HepG2 (cell line): ENCODE data around the gene RBM18. TPM values are rescaled to one million over a fixed set of nuclear protein-coding genes. Genes with fewer than 3 reads are reported as not detected.

Experiments
- ATAC-seq: fragments of 200-7000 bp; cut with Tn5 transposase; 3 replicates; pipeline ENCODE4 v1.9.1; 2020; ENCODE audit warnings: mild to moderate bottlenecking, moderate library complexity
- BruUV-seq: library from RNA; stranded (reverse); fragments of 400-500 nt; replicated peaks from 2 replicates; lab custom pipeline; 2021; lab: Mats Ljungman, UMichigan
- CTCF ChIA-PET: fragments of 300-600 bp; formaldehyde crosslinking; extraction: SDS; loops from one replicate; lab custom pipeline; 2021; ENCODE audit warnings: low total read pairs, inconsistent platforms, low intra/inter-chr PET ratio; lab: Yijun Ruan, JAX
- POLR2A ChIA-PET: fragments of 350-600 bp; sonication (Branson Sonifier 250); formaldehyde crosslinking; loops from one replicate; lab custom pipeline; 2020; ENCODE audit warnings: antibody characterized with exemption, inconsistent platforms; lab: Yijun Ruan, JAX
- DNase-seq: peaks from one replicate; pipeline ENCODE4 v3.0.0-alpha.2; 2015; ENCODE audit warnings: low spot score
- FAIRE-seq: peaks from 3 replicates; lab custom pipeline; 2011; peaks lifted over from hg19 to GRCh38; lab: Jason Lieb, UNC
- H2AFZ ChIP-seq: one replicate; pipeline ENCODE4 v1.6.1; 2011; ENCODE audit warnings: low read length, inconsistent platforms
- H3K27ac ChIP-seq: fragments of 300-600 bp; 3 replicates; pipeline ENCODE4 v1.8.0; 2011; ENCODE audit warnings: mixed run types, mild to moderate bottlenecking, mixed read lengths, low read length, inconsistent platforms; ENCODE audit not compliant: insufficient read depth; ENCODE audit errors: extremely low read length
- H3K27me3 ChIP-seq, 2 experiments: fragments of 200-600 bp in 1 of 2; 2 replicates in 1 of 2; 3 replicates in 1 of 2; pipeline versions ENCODE4 v1.6.0 to v1.8.0; 2011; ENCODE audit warnings: low read length in 2 of 2, mild to moderate bottlenecking in 2 of 2, moderate library complexity in 2 of 2, inconsistent platforms in 1 of 2; ENCODE audit not compliant: insufficient read depth in 2 of 2, control insufficient read depth in 1 of 2
- H3K36me3 ChIP-seq, 2 experiments: fragments of 200-600 bp in 1 of 2; replicated peaks in 1 of 2; 2 replicates in 1 of 2; 3 replicates in 1 of 2; pipeline versions ENCODE4 v1.5.1 to v1.8.0; 2011; ENCODE audit warnings: low read length in 2 of 2, inconsistent platforms in 1 of 2; ENCODE audit not compliant: insufficient read depth in 2 of 2, control insufficient read depth in 1 of 2
- H3K4me1 ChIP-seq: 2 replicates; pipeline ENCODE4 v1.5.1; 2012; ENCODE audit warnings: low read length, inconsistent platforms; ENCODE audit not compliant: insufficient read depth
- H3K4me2 ChIP-seq: 2 replicates; pipeline ENCODE4 v1.6.0; 2011; ENCODE audit warnings: low read depth, low read length, inconsistent platforms
- H3K4me3 ChIP-seq, 3 experiments: fragments of 200-600 bp in 1 of 3; sonication (generic), shearing (Covaris generic) in 1 of 3; replicated peaks in 1 of 3; 2 replicates each; pipeline ENCODE4 v1.5.1; 2011 to 2016; ENCODE audit warnings: low read length in 3 of 3, inconsistent platforms in 2 of 3, low read depth in 2 of 3, mild to moderate bottlenecking in 2 of 3, control low read depth in 1 of 3, mixed read lengths in 1 of 3; ENCODE audit not compliant: insufficient read depth in 1 of 3
- H3K79me2 ChIP-seq: one replicate; pipeline ENCODE4 v1.6.1; 2011; ENCODE audit warnings: low read length, inconsistent platforms; ENCODE audit not compliant: insufficient read depth
- H3K9ac ChIP-seq: 2 replicates; pipeline ENCODE4 v1.6.0; 2011; ENCODE audit warnings: mild to moderate bottlenecking, low read depth, low read length, inconsistent platforms; ENCODE audit not compliant: insufficient read depth
- H3K9me3 ChIP-seq: 2 replicates; pipeline ENCODE4 v1.5.1; 2012; ENCODE audit warnings: mild to moderate bottlenecking, low read length
- H4K20me1 ChIP-seq: 2 replicates; pipeline ENCODE4 v1.6.0; 2011; ENCODE audit warnings: inconsistent platforms, mild to moderate bottlenecking, low read length, moderate library complexity; ENCODE audit not compliant: insufficient read depth
- GATAD2A ChIP-seq: IDR thresholded peaks from 2 replicates; pipeline ENCODE4 v1.6.1; 2016
- ISL2 ChIP-seq: sonication (generic); formaldehyde crosslinking; IDR thresholded peaks from 2 replicates; pipeline ENCODE4 v1.5.0; 2020; ENCODE audit warnings: missing genetic modification reagents
- MTA1 ChIP-seq: sonication (generic); formaldehyde crosslinking; IDR thresholded peaks from 2 replicates; pipeline ENCODE4 v1.4.0; 2020; ENCODE audit warnings: missing genetic modification reagents, mild to moderate bottlenecking, borderline replicate concordance
- NCOR1 ChIP-seq: fragments of 200-600 bp; sonication (generic); IDR thresholded peaks from 2 replicates; pipeline ENCODE4 v1.7.0; 2017; ENCODE audit warnings: antibody characterized with exemption, low read length, borderline replicate concordance
- NR2F6 ChIP-seq, 2 experiments: IDR thresholded peaks; 2 replicates each; pipeline ENCODE4 v1.6.1; 2016; ENCODE audit warnings: antibody characterized with exemption in 1 of 2, mild to moderate bottlenecking in 1 of 2
- RXRB ChIP-seq: IDR thresholded peaks from 2 replicates; pipeline ENCODE4 v1.6.1; 2016; ENCODE audit warnings: borderline replicate concordance, missing genetic modification reagents, missing compliant biosample characterization
- SMAD9 ChIP-seq: sonication (generic); formaldehyde crosslinking; IDR thresholded peaks from 2 replicates; pipeline ENCODE4 v1.5.1; 2020; ENCODE audit warnings: mild to moderate bottlenecking, missing genetic modification reagents
- ZBTB7B ChIP-seq: sonication (generic); formaldehyde crosslinking; IDR thresholded peaks from 2 replicates; pipeline ENCODE4 v1.4.0; 2020; ENCODE audit warnings: missing genetic modification reagents
- ZNF589 ChIP-seq: sonication (generic); formaldehyde crosslinking; conservative IDR thresholded peaks from 2 replicates; pipeline ENCODE4 v1.8.0; 2022; ENCODE audit warnings: mild to moderate bottlenecking, moderate library complexity, missing genetic modification reagents
- ZNF703 ChIP-seq: sonication (generic); formaldehyde crosslinking; IDR thresholded peaks from 2 replicates; pipeline ENCODE4 v1.5.1; 2020; ENCODE audit warnings: missing genetic modification reagents, mild to moderate bottlenecking, moderate library complexity, borderline replicate concordance
- WGBS: methylation state at CpG from one replicate; pipeline ENCODE4 v1.1.6; 2017; ENCODE audit warnings: low lambda C conversion rate; 5-methylcytosine and 5-hydroxymethylcytosine counted together
- in situ Hi-C: cut with HindIII; loops from 2 replicates; pipeline ENCODE4 v1.10.0; 2017; ENCODE audit warnings: low pct_unique_long_range_greater_than_20kb; ENCODE audit not compliant: extremely low pct_ligation_motif_present
- intact Hi-C: fragments of 100-400 bp; cut with micrococcal nuclease; formaldehyde crosslinking; loops from one replicate; pipeline ENCODE4 v1.10.0; 2022; ENCODE audit not compliant: unreplicated experiment
- polyA plus RNA-seq, 8 experiments: library from polyadenylated mRNA; depleted of rRNA in 3 of 8; stranded (reverse) in 7 of 8; unstranded in 1 of 8; fragments of >200 nt; fragmentation: Illumina TruSeq in 4 of 8; extraction: Trizol in 4 of 8; gene quantifications; 2 replicates each; pipeline versions ENCODE4 v1.2.1 to v1.2.3, GENCODE V29; 2011 to 2016; ENCODE audit warnings: low read depth in 4 of 8, missing spikeins in 1 of 8, mixed read lengths in 1 of 8; ENCODE audit not compliant: insufficient read depth in 1 of 8
- total RNA-seq, 5 experiments: library from RNA; depleted of rRNA; stranded (reverse); fragments of >200 nt; fragmentation: Illumina TruSeq; extraction: Trizol; gene quantifications; 2 replicates each; pipeline ENCODE4 v1.2.3, GENCODE V29; 2016; ENCODE audit warnings: low read depth in 1 of 5
- TF ChIP-seq, protein P1 (sequence below): sonication (generic); formaldehyde crosslinking; IDR thresholded peaks from 2 replicates; pipeline ENCODE4 v1.5.1; 2020; ENCODE audit warnings: mild to moderate bottlenecking, missing genetic modification reagents, moderate library complexity
- TF ChIP-seq, protein P2 (sequence below): sonication (generic); formaldehyde crosslinking; IDR thresholded peaks from 2 replicates; pipeline ENCODE4 v1.4.0; 2020; ENCODE audit warnings: missing genetic modification reagents, borderline replicate concordance
- TF ChIP-seq, protein P3 (sequence below): sonication (generic); formaldehyde crosslinking; IDR thresholded peaks from 2 replicates; pipeline ENCODE4 v1.4.0; 2020; ENCODE audit warnings: missing genetic modification reagents, low read depth, mild to moderate bottlenecking, borderline replicate concordance
- TF ChIP-seq, protein P4 (sequence below): sonication (generic); formaldehyde crosslinking; IDR thresholded peaks from 2 replicates; pipeline ENCODE4 v1.4.0; 2020; ENCODE audit warnings: missing genetic modification reagents, borderline replicate concordance

The RBM18 gene
- total and polyA plus RNA-seq, 2 of the 13 experiments (the other 11 are each of a cell fraction or from before 2014, with no cell fraction given), result 12.6 to 16.6 TPM

DNA sequence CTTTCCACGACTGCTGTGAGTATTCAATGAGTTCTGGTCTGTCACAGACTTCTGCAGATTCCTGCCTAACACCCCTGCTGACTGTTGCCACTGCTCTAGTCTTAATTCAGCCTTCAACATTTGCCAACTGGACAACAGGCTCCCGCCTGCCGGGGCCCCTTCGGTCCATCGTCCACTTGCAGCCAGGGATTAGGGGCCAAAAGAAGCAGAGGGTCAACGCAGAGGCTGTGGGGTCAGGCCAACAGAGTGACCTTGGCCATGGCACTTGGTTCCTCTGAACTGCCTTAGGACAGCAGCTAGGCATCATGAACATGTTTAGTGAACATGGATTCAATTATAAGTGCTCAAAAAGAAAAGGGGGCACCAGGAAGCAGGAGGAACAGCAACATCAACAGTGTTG is 76.3 kb downstream of the RBM18 start:
- in situ Hi-C loops, result no loop called here
- TF ChIP-seq ZNF703 (no peak), SMAD9 (no peak), NR2F6 (IDR thresholded peaks at IDR 0.05) (peak; percentile 87), NR2F6 (CRISPR knock-in tag; IDR thresholded peaks at IDR 0.05) (peak; percentile 81), ZBTB7B (CRISPR knock-in tag) (peak; percentile 68; the same call in 1 of the 2 replicates), GATAD2A (0 out of 2 replicates have a peak, but pooled peaks have one; percentile 15), ZNF589 (no peak), NCOR1 (0 out of 2 replicates have a peak, but pooled peaks have one; percentile 37), MTA1 (CRISPR knock-in tag) (0 out of 2 replicates have a peak, but pooled peaks have one; percentile 35), RXRB (CRISPR knock-in tag) (peak; percentile 33; the same call in 1 of the 2 replicates), ISL2 (no peak)
- TF ChIP-seq, protein P1, sequence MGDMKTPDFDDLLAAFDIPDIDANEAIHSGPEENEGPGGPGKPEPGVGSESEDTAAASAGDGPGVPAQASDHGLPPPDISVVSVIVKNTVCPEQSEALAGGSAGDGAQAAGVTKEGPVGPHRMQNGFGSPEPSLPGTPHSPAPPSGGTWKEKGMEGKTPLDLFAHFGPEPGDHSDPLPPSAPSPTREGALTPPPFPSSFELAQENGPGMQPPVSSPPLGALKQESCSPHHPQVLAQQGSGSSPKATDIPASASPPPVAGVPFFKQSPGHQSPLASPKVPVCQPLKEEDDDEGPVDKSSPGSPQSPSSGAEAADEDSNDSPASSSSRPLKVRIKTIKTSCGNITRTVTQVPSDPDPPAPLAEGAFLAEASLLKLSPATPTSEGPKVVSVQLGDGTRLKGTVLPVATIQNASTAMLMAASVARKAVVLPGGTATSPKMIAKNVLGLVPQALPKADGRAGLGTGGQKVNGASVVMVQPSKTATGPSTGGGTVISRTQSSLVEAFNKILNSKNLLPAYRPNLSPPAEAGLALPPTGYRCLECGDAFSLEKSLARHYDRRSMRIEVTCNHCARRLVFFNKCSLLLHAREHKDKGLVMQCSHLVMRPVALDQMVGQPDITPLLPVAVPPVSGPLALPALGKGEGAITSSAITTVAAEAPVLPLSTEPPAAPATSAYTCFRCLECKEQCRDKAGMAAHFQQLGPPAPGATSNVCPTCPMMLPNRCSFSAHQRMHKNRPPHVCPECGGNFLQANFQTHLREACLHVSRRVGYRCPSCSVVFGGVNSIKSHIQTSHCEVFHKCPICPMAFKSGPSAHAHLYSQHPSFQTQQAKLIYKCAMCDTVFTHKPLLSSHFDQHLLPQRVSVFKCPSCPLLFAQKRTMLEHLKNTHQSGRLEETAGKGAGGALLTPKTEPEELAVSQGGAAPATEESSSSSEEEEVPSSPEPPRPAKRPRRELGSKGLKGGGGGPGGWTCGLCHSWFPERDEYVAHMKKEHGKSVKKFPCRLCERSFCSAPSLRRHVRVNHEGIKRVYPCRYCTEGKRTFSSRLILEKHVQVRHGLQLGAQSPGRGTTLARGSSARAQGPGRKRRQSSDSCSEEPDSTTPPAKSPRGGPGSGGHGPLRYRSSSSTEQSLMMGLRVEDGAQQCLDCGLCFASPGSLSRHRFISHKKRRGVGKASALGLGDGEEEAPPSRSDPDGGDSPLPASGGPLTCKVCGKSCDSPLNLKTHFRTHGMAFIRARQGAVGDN (CRISPR knock-in tag), result peak; percentile 46
- TF ChIP-seq, protein P2, sequence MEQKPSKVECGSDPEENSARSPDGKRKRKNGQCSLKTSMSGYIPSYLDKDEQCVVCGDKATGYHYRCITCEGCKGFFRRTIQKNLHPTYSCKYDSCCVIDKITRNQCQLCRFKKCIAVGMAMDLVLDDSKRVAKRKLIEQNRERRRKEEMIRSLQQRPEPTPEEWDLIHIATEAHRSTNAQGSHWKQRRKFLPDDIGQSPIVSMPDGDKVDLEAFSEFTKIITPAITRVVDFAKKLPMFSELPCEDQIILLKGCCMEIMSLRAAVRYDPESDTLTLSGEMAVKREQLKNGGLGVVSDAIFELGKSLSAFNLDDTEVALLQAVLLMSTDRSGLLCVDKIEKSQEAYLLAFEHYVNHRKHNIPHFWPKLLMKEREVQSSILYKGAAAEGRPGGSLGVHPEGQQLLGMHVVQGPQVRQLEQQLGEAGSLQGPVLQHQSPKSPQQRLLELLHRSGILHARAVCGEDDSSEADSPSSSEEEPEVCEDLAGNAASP (CRISPR knock-in tag), result peak; percentile 31; the same call in 1 of the 2 replicates
- TF ChIP-seq, protein P3, sequence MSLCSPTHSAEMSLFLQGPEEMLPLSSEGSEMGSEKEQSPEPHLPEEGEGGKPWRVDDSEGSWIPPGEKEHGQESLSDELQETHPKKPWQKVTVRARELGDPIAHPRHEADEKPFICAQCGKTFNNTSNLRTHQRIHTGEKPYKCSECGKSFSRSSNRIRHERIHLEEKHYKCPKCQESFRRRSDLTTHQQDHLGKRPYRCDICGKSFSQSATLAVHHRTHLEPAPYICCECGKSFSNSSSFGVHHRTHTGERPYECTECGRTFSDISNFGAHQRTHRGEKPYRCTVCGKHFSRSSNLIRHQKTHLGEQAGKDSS (CRISPR knock-in tag), result no peak
- TF ChIP-seq, protein P4, sequence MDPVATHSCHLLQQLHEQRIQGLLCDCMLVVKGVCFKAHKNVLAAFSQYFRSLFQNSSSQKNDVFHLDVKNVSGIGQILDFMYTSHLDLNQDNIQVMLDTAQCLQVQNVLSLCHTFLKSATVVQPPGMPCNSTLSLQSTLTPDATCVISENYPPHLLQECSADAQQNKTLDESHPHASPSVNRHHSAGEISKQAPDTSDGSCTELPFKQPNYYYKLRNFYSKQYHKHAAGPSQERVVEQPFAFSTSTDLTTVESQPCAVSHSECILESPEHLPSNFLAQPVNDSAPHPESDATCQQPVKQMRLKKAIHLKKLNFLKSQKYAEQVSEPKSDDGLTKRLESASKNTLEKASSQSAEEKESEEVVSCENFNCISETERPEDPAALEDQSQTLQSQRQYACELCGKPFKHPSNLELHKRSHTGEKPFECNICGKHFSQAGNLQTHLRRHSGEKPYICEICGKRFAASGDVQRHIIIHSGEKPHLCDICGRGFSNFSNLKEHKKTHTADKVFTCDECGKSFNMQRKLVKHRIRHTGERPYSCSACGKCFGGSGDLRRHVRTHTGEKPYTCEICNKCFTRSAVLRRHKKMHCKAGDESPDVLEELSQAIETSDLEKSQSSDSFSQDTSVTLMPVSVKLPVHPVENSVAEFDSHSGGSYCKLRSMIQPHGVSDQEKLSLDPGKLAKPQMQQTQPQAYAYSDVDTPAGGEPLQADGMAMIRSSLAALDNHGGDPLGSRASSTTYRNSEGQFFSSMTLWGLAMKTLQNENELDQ (CRISPR knock-in tag), result no peak

More for the DNA sequence above, 76.3 kb downstream of the RBM18 start:
- Histone ChIP-seq H3K4me2 (peak overlapping the region; percentile 37), H3K36me3 (no peaks in the 10 kb centered on the region), H3K27me3 (no peaks in the 10 kb centered on the region), H3K4me1 (peaks cover 73% of the 10 kb centered on the region), H3K4me3 (peak overlapping the region in 1 of 3 experiments; percentile 20; a peak in 1 of 6 replicates), H4K20me1 (no peaks in the 10 kb centered on the region), H3K27ac (no peak overlapping the region), H3K9me3 (no peaks in the 10 kb centered on the region), H3K9ac (no peak overlapping the region), H2AFZ (no peak overlapping the region), H3K79me2 (no peaks in the 10 kb centered on the region)
- no TSS peak for BruUV-seq
- POLR2A ChIA-PET, result interaction anchor here (0.6 to 0.7 kb wide), 2 partner anchors 16 to 29 kb away, joined by 3 read pairs; partner anchors contain the start of genes MORN5 and NDUFA8
- FAIRE-seq (peak; percentile 32), DNase-seq (no peak), ATAC-seq (peak; percentile 23)
- intact Hi-C loops, result loop anchor here (5.0 kb wide), 2 partner anchors 36 to 74 kb away; partner anchors contain the start of genes MRRF and RBM18
- WGBS, result 0% methylated on average over 6 of the region's 6 CpGs
- CTCF ChIA-PET, result no interaction called here
